DOHH2 (cell line): ENCODE measurements around the gene ADAM19.

Experiments
- EZH2phosphoT487 ChIP-seq: fragments of 200-600 bp; sonication (generic); IDR thresholded peaks from 2 replicates; pipeline ENCODE4 v1.6.1; 2017; ENCODE audit warnings: borderline replicate concordance, mild to moderate bottlenecking, antibody characterized with exemption, low read length, moderate library complexity, mixed read lengths
- TF ChIP-seq, protein P1 (sequence below): fragments of 200-600 bp; sonication (generic); IDR thresholded peaks from one replicate; pipeline ENCODE4 v1.5.1; 2014; ENCODE audit warnings: antibody characterized with exemption, mild to moderate bottlenecking, low read depth, low read length; ENCODE audit not compliant: poor library complexity, severe bottlenecking

- TF ChIP-seq, protein P1, sequence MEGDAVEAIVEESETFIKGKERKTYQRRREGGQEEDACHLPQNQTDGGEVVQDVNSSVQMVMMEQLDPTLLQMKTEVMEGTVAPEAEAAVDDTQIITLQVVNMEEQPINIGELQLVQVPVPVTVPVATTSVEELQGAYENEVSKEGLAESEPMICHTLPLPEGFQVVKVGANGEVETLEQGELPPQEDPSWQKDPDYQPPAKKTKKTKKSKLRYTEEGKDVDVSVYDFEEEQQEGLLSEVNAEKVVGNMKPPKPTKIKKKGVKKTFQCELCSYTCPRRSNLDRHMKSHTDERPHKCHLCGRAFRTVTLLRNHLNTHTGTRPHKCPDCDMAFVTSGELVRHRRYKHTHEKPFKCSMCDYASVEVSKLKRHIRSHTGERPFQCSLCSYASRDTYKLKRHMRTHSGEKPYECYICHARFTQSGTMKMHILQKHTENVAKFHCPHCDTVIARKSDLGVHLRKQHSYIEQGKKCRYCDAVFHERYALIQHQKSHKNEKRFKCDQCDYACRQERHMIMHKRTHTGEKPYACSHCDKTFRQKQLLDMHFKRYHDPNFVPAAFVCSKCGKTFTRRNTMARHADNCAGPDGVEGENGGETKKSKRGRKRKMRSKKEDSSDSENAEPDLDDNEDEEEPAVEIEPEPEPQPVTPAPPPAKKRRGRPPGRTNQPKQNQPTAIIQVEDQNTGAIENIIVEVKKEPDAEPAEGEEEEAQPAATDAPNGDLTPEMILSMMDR: no peak
- no peak for TF ChIP-seq EZH2phosphoT487
Observed at GRCh38 chr5:157559301-157559700, 16.3 kb downstream of the ADAM19 start.
